Duodenal mucosa (tissue), 2 donors: Measurements from ENCODE around the gene RRAGC.

Experiments
- H3K27ac ChIP-seq: one replicate; pipeline ENCODE4 v1.7.0; 2013; ENCODE audit warnings: low read depth, low read length
- H3K27me3 ChIP-seq, 2 donors: one replicate each; pipeline ENCODE4 v1.7.0; 2013; ENCODE audit warnings: low read length in 2 of 2, control low read depth in 1 of 2; ENCODE audit not compliant: insufficient read depth in 2 of 2, control insufficient read depth in 1 of 2
- H3K36me3 ChIP-seq, 2 donors: one replicate each; pipeline ENCODE4 v1.7.0; 2013; ENCODE audit warnings: low read length in 2 of 2, control low read depth in 1 of 2; ENCODE audit not compliant: insufficient read depth in 2 of 2, control insufficient read depth in 1 of 2
- H3K4me1 ChIP-seq, 2 donors: one replicate each; pipeline ENCODE4 v1.7.0; 2013; ENCODE audit warnings: low read length in 2 of 2, control low read depth in 1 of 2; ENCODE audit not compliant: insufficient read depth in 2 of 2, control insufficient read depth in 1 of 2
- H3K4me3 ChIP-seq, 2 donors: one replicate each; pipeline ENCODE4 v1.7.0; 2013; ENCODE audit warnings: low read length in 2 of 2, low read depth in 1 of 2
- H3K9ac ChIP-seq, 2 donors: one replicate each; pipeline ENCODE4 v1.7.0; 2013; ENCODE audit warnings: low read length in 2 of 2, low read depth in 1 of 2
- H3K9me3 ChIP-seq, 2 donors: one replicate each; pipeline ENCODE4 v1.7.0; 2013; ENCODE audit warnings: low read length in 2 of 2, control low read depth in 1 of 2; ENCODE audit not compliant: control insufficient read depth in 1 of 2

RRAGC gene

DNA sequence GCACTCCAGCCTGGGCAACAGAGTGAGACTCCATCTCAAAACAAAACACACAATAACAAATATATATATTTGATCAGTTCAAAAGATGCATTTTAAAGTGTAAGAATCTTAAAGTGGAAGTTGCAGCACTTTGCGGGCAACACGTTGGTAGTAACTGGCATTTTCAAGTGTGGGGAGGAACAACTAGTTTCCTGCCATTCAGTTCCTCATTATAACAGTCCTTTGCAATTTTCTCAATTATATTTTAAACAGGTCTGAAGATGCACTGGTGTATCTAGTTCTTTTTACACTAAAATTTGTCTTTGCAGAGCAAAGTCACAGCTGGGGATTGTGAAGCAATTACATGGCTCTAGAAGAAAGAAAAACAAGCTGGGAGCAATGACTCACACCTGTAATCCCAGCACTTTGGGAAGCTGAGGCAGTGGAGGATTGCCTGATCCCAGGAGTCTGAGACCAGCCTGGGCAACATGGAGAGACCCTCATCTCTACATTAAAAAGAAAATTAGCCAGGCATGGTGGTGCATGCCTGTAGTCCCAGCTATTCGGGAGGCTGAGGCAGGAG is 25.3 kb downstream of the RRAGC start:
- H3K27ac ChIP-seq = no peak overlapping the region
- H3K36me3 ChIP-seq = peaks cover 11 to 17% of the 10 kb centered on the region in 2 donors
- no peak overlapping the region for H3K4me3 ChIP-seq
- H3K4me1 ChIP-seq = no peaks in the 10 kb centered on the region
- H3K9ac ChIP-seq = no peak overlapping the region
- no peaks in the 10 kb centered on the region for H3K9me3 ChIP-seq
- H3K27me3 ChIP-seq = peaks cover 2 to 3% of the 10 kb centered on the region in 2 donors

DNA sequence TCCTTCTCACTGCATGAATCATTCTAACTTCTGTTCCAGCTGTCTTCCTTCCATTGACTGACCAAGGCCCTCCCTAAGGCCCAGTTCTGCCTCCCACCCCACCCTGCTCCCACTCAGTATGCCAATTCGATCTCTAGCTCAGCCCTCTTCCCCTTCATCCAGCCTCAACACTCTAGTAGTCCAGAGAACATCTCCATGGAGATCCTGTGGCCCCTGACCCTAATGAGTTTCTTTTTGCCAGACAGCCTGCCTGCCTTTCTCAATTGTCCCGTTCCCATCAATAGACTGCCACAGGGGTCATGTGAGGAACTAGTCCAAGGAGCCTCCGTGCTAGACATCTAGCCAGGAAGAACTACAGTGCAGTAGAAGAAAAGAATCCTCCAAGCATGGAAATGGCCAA is 26.4 kb downstream of the RRAGC start:
- no peak overlapping the region for H3K4me3 ChIP-seq
- peaks cover under 1 to 6% of the 10 kb centered on the region in 2 donors for H3K36me3 ChIP-seq
- peaks cover 2 to 7% of the 10 kb centered on the region in 2 donors for H3K27me3 ChIP-seq
- H3K9me3 ChIP-seq = no peaks in the 10 kb centered on the region
- no peak overlapping the region for H3K27ac ChIP-seq
- no peak overlapping the region for H3K9ac ChIP-seq
- no peaks in the 10 kb centered on the region for H3K4me1 ChIP-seq

DNA sequence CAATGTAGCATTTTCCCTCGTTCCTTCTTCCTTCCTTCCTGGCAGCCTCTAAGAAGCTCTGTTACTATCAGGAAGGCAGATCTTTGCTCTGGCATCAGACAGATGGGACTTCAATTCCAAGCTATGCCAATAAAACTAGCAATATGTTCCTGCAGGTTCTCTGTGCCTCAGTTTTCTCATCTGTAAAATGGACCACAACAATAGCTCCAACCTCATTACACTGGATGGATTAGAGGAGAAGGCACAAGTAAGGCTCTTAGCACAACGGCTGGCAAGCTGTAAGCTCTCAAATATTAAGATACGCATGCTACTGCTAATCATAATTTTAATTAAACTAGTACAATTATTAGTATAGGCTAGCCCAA is 27.2 kb downstream of the RRAGC start:
- Histone ChIP-seq H3K36me3 (no peaks in the 10 kb centered on the region), H3K4me1 (no peaks in the 10 kb centered on the region), H3K9ac (no peak overlapping the region), H3K27me3 (peaks cover 6 to 7% of the 10 kb centered on the region in 2 donors), H3K9me3 (no peaks in the 10 kb centered on the region), H3K4me3 (no peak overlapping the region), H3K27ac (no peak overlapping the region)

DNA sequence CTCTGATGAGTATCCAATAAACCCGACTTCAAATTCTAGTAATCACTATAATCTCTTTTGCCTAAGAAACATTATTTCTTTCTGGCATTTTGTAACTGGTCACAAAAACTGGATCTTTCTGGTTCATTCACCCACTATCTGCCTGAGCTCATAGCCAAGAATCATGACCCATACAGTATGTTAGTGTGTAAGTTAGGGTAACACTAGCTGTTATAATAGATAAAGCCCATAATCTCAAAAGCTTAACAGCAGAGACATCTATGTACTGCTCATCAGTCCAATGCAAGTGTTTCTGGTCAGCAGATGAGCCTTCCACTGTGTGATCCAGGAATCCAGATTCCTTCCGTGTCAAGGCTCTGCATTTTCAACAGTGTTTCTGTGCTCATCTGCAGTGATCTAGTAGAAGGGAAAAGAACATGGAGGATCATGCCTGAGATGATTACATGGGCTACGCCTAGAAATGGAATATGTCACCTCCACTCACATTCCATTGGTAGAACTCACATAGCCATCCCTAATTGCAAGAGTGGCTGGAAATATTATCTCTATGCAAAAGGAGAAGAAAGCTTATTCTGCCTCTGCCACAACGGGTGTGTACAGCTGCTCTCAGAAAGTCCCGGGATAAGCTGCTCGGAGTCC is 27.7 kb downstream of the RRAGC start:
- H3K9ac ChIP-seq = no peak overlapping the region

DNA sequence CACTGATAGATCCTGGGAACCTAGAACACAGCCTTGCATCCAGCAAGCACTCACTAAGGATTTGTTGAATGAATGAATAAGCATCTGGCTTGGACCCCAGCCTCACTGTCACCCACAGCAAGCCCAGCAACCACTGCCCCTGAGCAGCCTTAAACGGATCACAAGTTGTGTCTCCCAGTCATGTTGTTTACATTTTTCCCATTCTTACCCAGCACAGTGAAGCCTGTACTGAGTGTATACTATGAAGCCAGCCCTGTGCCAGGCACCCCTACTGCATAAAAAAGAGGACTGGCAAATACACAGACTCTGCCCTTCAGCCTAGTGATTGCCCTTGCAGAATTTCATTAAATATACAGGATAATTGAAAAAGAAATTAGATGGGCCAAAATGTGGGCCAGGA is 30.2 kb downstream of the RRAGC start:
- Histone ChIP-seq H3K27ac (no peak overlapping the region), H3K9ac (no peak overlapping the region), H3K4me3 (no peak overlapping the region), H3K9me3 (no peaks in the 10 kb centered on the region), H3K27me3 (peaks cover 7 to 13% of the 10 kb centered on the region in 2 donors), H3K36me3 (no peaks in the 10 kb centered on the region), H3K4me1 (no peaks in the 10 kb centered on the region)

More for the DNA sequence above, 27.7 kb downstream of the RRAGC start:
- H3K27ac ChIP-seq = no peak overlapping the region
- no peaks in the 10 kb centered on the region for H3K36me3 ChIP-seq
- H3K9me3 ChIP-seq = no peaks in the 10 kb centered on the region
- no peaks in the 10 kb centered on the region for H3K4me1 ChIP-seq
- no peak overlapping the region for H3K4me3 ChIP-seq
- H3K27me3 ChIP-seq = peaks cover 7 to 8% of the 10 kb centered on the region in 2 donors

DNA sequence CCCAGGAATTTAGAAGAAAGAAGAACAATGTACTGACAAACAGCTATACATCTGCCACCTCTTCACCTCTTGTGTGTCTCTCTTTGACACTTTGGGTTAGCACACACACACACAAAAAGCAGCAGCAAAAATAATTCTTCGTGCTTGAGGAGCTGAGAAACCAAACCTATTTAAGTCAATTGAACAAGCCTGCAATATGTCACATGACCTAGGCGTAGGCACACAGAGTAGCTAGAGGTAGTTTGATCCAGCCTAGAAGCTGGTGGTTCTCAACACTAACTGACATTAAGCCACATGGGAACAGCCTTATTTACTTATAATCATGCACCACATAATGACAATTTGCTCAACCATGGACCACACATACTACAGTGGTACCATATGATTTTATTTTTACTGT is 32.3 kb downstream of the RRAGC start:
- no peak overlapping the region for H3K27ac ChIP-seq
- no peaks in the 10 kb centered on the region for H3K4me1 ChIP-seq
- no peaks in the 10 kb centered on the region for H3K9me3 ChIP-seq
- H3K27me3 ChIP-seq = peaks cover 7 to 15% of the 10 kb centered on the region in 2 donors
- no peaks in the 10 kb centered on the region for H3K36me3 ChIP-seq
- no peak overlapping the region for H3K4me3 ChIP-seq
- H3K9ac ChIP-seq = no peak overlapping the region

DNA sequence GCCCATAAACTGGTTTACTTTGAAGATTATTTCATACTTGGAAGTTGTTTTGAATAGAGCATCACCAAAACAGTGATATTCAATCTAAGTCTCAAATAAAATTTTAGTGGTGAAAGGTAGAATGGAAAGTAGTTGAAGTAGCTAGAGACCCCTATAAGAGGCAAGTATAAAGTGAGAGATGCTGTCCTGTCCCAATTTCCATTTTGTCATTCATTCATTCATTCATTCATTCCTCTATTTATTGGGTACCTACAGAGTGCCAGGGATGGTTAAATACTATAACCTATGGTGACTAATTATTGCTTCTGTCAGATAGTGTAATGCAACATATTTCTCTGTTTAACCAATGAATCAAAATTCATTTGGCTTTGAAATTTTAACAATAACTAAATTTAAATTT is 32.7 kb downstream of the RRAGC start:
- Histone ChIP-seq H3K27ac (no peak overlapping the region), H3K9ac (no peak overlapping the region), H3K36me3 (no peaks in the 10 kb centered on the region)

DNA sequence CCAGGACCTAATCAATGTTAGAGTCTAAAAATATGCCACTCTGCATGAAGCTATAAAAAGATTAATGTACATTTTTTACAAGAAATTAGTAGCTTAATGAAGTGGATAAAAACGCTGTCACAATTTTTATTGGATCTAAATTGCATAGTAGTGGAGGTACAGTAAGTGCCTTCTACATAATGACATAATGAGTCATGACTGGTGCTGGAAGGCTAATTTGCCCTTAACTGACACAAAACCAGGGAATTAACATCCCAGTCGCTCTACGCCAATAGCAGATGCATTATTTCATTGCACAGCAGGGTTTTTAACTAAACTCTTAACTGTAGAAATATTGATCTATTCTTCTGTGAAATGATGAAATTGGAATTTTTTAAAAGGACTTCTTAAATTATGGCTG is 33.3 kb downstream of the RRAGC start:
- no peak overlapping the region for H3K27ac ChIP-seq
- peaks cover 7 to 18% of the 10 kb centered on the region in 2 donors for H3K27me3 ChIP-seq
- H3K4me1 ChIP-seq = no peaks in the 10 kb centered on the region
- H3K9me3 ChIP-seq = no peaks in the 10 kb centered on the region
- no peak overlapping the region for H3K4me3 ChIP-seq
- H3K9ac ChIP-seq = no peak overlapping the region
- no peaks in the 10 kb centered on the region for H3K36me3 ChIP-seq

More for the DNA sequence above, 32.7 kb downstream of the RRAGC start:
- H3K4me3 ChIP-seq = no peak overlapping the region
- H3K27me3 ChIP-seq = peaks cover 7 to 15% of the 10 kb centered on the region in 2 donors
- no peaks in the 10 kb centered on the region for H3K4me1 ChIP-seq
- no peaks in the 10 kb centered on the region for H3K9me3 ChIP-seq

DNA sequence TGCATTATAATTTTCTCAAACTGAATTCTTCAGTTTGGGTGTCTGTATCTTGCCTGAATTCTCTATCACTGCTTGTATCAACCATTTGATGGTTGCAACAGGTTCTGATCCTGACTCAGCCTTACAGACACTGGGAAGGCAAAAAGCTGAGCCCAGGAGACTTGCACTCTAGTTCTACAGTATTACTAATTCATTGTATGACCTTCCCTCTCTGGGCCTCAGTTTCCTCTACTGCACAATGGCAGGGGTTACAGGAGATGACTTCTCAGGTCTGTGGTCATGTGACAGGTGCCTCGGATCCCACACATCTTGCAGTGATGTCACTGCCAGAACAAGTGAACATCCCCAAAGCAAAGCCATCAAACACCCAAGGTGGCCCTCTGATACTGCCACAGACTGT is 38.7 kb downstream of the RRAGC start:
- Histone ChIP-seq H3K4me1 (peaks cover 5 to 7% of the 10 kb centered on the region in 2 donors), H3K9ac (no peak overlapping the region), H3K27me3 (peaks cover 32 to 45% of the 10 kb centered on the region in 2 donors), H3K27ac (no peak overlapping the region), H3K9me3 (no peaks in the 10 kb centered on the region), H3K36me3 (no peaks in the 10 kb centered on the region), H3K4me3 (no peak overlapping the region)

DNA sequence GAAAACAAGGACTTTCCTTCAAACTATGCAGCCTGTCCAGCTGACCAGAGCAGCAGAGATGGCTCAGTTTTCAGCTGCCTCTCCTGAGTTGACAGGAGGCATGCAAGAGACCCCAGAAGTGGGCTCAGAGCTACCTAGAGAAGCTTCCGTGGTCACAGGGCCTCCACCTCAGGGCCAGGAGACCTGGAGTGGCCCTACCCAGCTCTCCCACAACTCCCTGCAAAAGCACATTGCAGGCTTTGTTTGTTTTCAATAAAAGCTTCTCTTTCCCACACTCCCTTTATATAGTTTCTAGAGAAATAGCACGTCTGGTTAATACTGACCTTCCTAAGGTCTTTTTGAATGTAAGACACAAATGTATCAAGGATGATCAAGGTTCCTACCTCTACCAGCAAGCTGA is 40.1 kb downstream of the RRAGC start:
- Histone ChIP-seq H3K9ac (no peak overlapping the region), H3K27me3 (peaks cover 41 to 51% of the 10 kb centered on the region in 2 donors), H3K27ac (no peak overlapping the region), H3K9me3 (no peaks in the 10 kb centered on the region), H3K4me1 (peaks cover 5 to 8% of the 10 kb centered on the region in 2 donors), H3K36me3 (no peaks in the 10 kb centered on the region), H3K4me3 (no peak overlapping the region)
